Non-pigmented ciliary epithelial cell (primary cell): Measurements from ENCODE around the gene GARIN1A.

Experiments used
- DNase-seq: peaks from one replicate; pipeline ENCODE4 v3.0.0-alpha.2; 2010; ENCODE audit warnings: low read depth

GARIN1A gene

DNA sequence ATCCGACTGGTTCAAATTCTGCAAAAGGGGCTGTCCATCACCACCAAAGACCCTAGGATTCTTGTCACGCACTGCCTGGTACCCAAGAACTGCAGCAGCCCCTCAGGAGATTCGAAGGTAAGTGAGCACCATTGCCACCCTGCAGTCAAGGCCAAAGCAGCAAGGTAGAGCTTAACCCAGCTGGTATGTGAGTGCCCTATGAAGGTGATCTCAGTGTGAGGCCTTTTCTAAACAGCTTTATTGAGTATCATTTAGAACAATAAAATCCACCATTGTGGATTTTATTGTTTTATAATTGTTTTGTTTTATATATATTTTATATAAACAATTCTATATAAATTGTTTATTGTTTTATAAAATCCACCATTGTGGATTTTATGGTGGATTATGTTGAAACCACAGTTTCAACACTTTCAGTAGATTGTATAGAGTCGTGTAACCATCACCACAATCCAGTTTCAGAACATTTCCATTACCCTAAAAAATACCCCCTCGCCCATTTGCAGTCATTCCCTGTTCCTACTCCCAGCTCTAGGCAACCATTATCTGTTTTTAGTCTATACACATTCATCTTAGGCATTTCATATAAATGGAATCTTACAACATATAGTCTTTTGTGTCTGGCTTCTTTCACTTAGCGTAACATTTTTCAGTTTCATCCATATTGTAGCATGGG is 47.0 kb downstream of the GARIN1A start:
- no peak for DNase-seq

DNA sequence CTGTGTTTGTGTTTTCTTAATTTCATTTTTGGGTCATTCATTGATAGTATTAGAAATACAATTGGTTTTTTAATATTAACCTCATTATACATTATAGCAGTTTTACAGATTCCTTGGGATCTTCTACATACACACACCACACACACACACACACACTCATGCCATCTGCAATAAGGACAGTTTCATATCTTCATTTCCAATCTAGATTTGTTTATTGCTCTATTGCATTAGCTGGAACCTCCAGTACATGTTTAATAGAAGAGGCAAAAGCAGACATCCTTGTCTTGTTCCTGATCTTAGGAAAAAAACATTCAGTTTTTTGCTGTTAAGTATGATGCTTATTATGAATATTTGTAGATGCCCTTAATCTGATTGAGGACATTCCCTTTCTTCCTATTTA is 49.3 kb downstream of the GARIN1A start:
- no peak for DNase-seq
